Uterus (tissue), 2 donors: ENCODE measurements around the gene RHEB.

Experiments used
- CTCF ChIP-seq, 4 experiments: fragments of 200-600 bp in 2 of 4; fragments of 450-650 bp in 2 of 4; sonication (generic) in 2 of 4; IDR thresholded peaks; one replicate each; pipeline ENCODE4 v1.5.1; 2016 to 2019; ENCODE audit warnings: antibody characterized with exemption in 4 of 4, mild to moderate bottlenecking in 2 of 4, moderate library complexity in 1 of 4
- POLR2A ChIP-seq, 2 donors: fragments of 450-650 bp; IDR thresholded peaks; one replicate each; pipeline ENCODE4 v1.6.1; 2016; ENCODE audit warnings: antibody characterized with exemption in 2 of 2, mild to moderate bottlenecking in 1 of 2, moderate library complexity in 1 of 2

GRCh38 chr7:151432658-151433521 is 86.8 kb downstream of the RHEB start:
- TF ChIP-seq POLR2A (IDR thresholded peaks at IDR 0.05): no peak
- TF ChIP-seq CTCF (IDR thresholded peaks at IDR 0.05): no peak
